Spleen (tissue), 11 donors: ENCODE measurements around the gene ANKRD27. TPM values are rescaled to one million over a fixed set of nuclear protein-coding genes. Genes with fewer than 3 reads are reported as not detected.
"Not testable (repeated sequence)": the region's sequence is repeated elsewhere in the genome, so short reads cannot be mapped to it uniquely, and the experiment has no call there.

Experiments used
- DNase-seq: peaks from one replicate; pipeline ENCODE4 v3.0.0-alpha.2; 2020
- H3K27ac ChIP-seq, 8 donors: fragments of 200-600 bp; sonication (generic) in 7 of 8; 1 replicate in 4 of 8; 2 replicates in 4 of 8; pipeline versions ENCODE4 v1.5.0 to v1.8.0; 2016 to 2021; ENCODE audit warnings: inconsistent platforms in 4 of 8, mild to moderate bottlenecking in 4 of 8, moderate library complexity in 1 of 8
- H3K27me3 ChIP-seq, 7 donors: fragments of 200-600 bp; sonication (generic) in 6 of 7; replicated peaks in 1 of 7; 1 replicate in 4 of 7; 2 replicates in 3 of 7; pipeline versions ENCODE4 v1.5.0 to v1.8.0; 2016 to 2021; ENCODE audit warnings: inconsistent platforms in 3 of 7, mild to moderate bottlenecking in 1 of 7
- H3K36me3 ChIP-seq, 6 donors: fragments of 200-600 bp; sonication (generic) in 5 of 6; 1 replicate in 4 of 6; 2 replicates in 2 of 6; pipeline versions ENCODE4 v1.5.0 to v1.8.0; 2016 to 2021; ENCODE audit warnings: inconsistent platforms in 2 of 6
- H3K4me1 ChIP-seq, 6 donors: fragments of 200-600 bp; sonication (generic) in 5 of 6; 1 replicate in 3 of 6; 2 replicates in 3 of 6; pipeline versions ENCODE4 v1.5.0 to v1.8.0; 2016 to 2021; ENCODE audit warnings: inconsistent platforms in 3 of 6
- H3K4me3 ChIP-seq, 8 donors: fragments of 200-600 bp; sonication (generic) in 7 of 8; 1 replicate in 4 of 8; 2 replicates in 4 of 8; pipeline versions ENCODE4 v1.5.0 to v1.8.0; 2016 to 2021; ENCODE audit warnings: inconsistent platforms in 4 of 8, mild to moderate bottlenecking in 4 of 8, moderate library complexity in 2 of 8
- H3K9me3 ChIP-seq, 8 donors: fragments of 200-600 bp; sonication (generic) in 7 of 8; 1 replicate in 4 of 8; 2 replicates in 4 of 8; pipeline versions ENCODE4 v1.5.0 to v1.8.0; 2016 to 2021; ENCODE audit warnings: inconsistent platforms in 4 of 8
- CTCF ChIP-seq, 11 experiments: fragments of 200-600 bp in 7 of 11; fragments of 450-650 bp in 4 of 11; sonication (generic) in 4 of 11; IDR thresholded peaks in 8 of 11; conservative IDR thresholded peaks in 3 of 11; 1 replicate in 7 of 11; 2 replicates in 4 of 11; pipeline versions ENCODE4 v1.4.0 to v1.8.0; 2016 to 2021; ENCODE audit warnings: antibody characterized with exemption in 11 of 11, inconsistent platforms in 4 of 11, mild to moderate bottlenecking in 1 of 11
- POLR2A ChIP-seq, 3 donors: fragments of 450-650 bp; IDR thresholded peaks; one replicate each; pipeline ENCODE4 v1.5.1; 2017; ENCODE audit warnings: antibody characterized with exemption in 3 of 3, mild to moderate bottlenecking in 1 of 3
- POLR2AphosphoS5 ChIP-seq, 3 donors: sonication (generic); formaldehyde crosslinking; IDR thresholded peaks; one replicate each; pipeline ENCODE4 v1.5.1; 2017; ENCODE audit warnings: antibody characterized with exemption in 3 of 3
- WGBS, 5 donors: extraction: QIAGEN DNeasy Blood & Tissue Kit in 3 of 5; methylation state at CpG; one replicate each; pipeline versions ENCODE4 v1.1.5 to v1.1.7; 2013 to 2018; 5-methylcytosine and 5-hydroxymethylcytosine counted together
- intact Hi-C: fragments of 100-400 bp; cut with DNase I; formaldehyde crosslinking; loops from one replicate; pipeline ENCODE4 v1.15.0; 2023; ENCODE audit warnings: low total_unique reads
- polyA plus RNA-seq, 3 donors: library from polyadenylated mRNA; stranded (reverse); fragments of 200-250 nt; gene quantifications; one replicate each; pipeline ENCODE4 v1.2.1, GENCODE V29; 2013
- total RNA-seq, 7 donors: library from RNA; depleted of rRNA in 3 of 7; stranded (reverse); fragments of >200 nt in 3 of 7; fragmentation: NEBNext Ultra II Directional in 4 of 7; extraction: Animal tissue kit (Norgen Biotek cat#: 25700) in 4 of 7; gene quantifications; one replicate each; pipeline versions ENCODE4 v1.1.0 to v1.2.1, GENCODE V29; 2016 to 2021
- donor health status: healthy with polysubstance abuse.
- donor health status: DM: no; HTN: no; CAD: no; lungs with moderate emphysema.
- donor health status: DM: no; HTN: no; CAD: no.
- donor health status: Bipolar disorder and iron deficiency.
- donor health status: healthy.
- donor health status: DM: no; HTN: no; CAD: no.
- donor health status: DM: yes; HTN: yes; CAD: no.

The ANKRD27 gene
- total and polyA plus RNA-seq, 10 donors = 6.5 to 31.7 (median 28.2) TPM

DNA sequence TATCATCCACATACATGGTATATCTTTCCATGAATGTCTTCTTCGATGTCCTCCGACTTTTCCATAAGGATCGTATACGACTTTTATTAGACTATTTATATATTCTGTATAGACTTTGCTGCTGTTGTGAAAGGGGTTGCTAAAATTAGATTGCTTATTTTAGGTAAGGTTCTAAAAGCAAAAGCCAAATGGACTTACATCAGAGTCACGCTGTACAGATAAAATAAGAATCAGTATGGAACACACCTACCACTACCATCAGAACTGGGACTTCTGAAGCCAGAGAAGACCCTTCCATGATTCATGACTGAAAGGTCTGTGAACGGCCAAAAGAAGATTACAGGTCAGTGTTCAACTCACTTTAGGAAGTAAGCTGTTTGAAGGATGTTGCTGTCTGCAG is 8.9 kb downstream of the ANKRD27 start:
- no peak overlapping the region for H3K27ac ChIP-seq
- H3K9me3 ChIP-seq = no peaks in the 10 kb centered on the region
- H3K27me3 ChIP-seq = no peaks in the 10 kb centered on the region
- no peak for TF ChIP-seq CTCF (IDR thresholded peaks at IDR 0.05 in 8 of 11, conservative IDR thresholded peaks at IDR 0.05 in 3 of 11)
- TF ChIP-seq POLR2A (IDR thresholded peaks at IDR 0.05) = no peak
- TF ChIP-seq POLR2AphosphoS5 (IDR thresholded peaks at IDR 0.05) = no peak
- intact Hi-C loops = no loop called here
- 92 to 96% (median 95%) methylated on average over 6 of the region's 6 CpGs for WGBS, 5 donors
- H3K4me3 ChIP-seq = no peak overlapping the region
- no peak for DNase-seq
- H3K36me3 ChIP-seq = peaks cover 0 to 29% (median 2%) of the 10 kb centered on the region in 6 donors
- H3K4me1 ChIP-seq = peaks cover 0 to 29% (median 4%) of the 10 kb centered on the region in 6 donors

- Histone ChIP-seq H3K27me3 (no peaks in the 10 kb centered on the region), H3K4me1 (peaks cover 0 to 16% (median 4%) of the 10 kb centered on the region in 6 donors), H3K4me3 (no peak overlapping the region), H3K9me3 (no peaks in the 10 kb centered on the region), H3K36me3 (peaks cover 0 to 38% (median 17%) of the 10 kb centered on the region in 6 donors), H3K27ac (peak overlapping the region in 2 of 8 donors; percentile 17 to 22)
- no peak for TF ChIP-seq POLR2A (IDR thresholded peaks at IDR 0.05)
- no peak for DNase-seq
- intact Hi-C loops = no loop called here
- 18 to 27% (median 23%) methylated on average over 3 of the region's 3 CpGs for WGBS, 5 donors
These were observed 12.8 kb downstream of the ANKRD27 start for GRCh38 chr19:32662186-32662585.

GRCh38 chr19:32661318-32661717 is 13.7 kb downstream of the ANKRD27 start:
- Histone ChIP-seq H3K9me3 (no peaks in the 10 kb centered on the region), H3K4me1 (peaks cover 0 to 16% (median 4%) of the 10 kb centered on the region in 6 donors), H3K27ac (no peak overlapping the region), H3K27me3 (no peaks in the 10 kb centered on the region), H3K4me3 (no peak overlapping the region), H3K36me3 (peaks cover 0 to 38% (median 21%) of the 10 kb centered on the region in 6 donors)
- intact Hi-C loops = no loop called here
- TF ChIP-seq POLR2A (IDR thresholded peaks at IDR 0.05) (no peak), CTCF (IDR thresholded peaks at IDR 0.05 in 8 of 11, conservative IDR thresholded peaks at IDR 0.05 in 3 of 11) (no peak)
- no peak for DNase-seq
- 85 to 92% (median 90%) methylated on average over 7 of the region's 7 CpGs for WGBS, 5 donors

DNA sequence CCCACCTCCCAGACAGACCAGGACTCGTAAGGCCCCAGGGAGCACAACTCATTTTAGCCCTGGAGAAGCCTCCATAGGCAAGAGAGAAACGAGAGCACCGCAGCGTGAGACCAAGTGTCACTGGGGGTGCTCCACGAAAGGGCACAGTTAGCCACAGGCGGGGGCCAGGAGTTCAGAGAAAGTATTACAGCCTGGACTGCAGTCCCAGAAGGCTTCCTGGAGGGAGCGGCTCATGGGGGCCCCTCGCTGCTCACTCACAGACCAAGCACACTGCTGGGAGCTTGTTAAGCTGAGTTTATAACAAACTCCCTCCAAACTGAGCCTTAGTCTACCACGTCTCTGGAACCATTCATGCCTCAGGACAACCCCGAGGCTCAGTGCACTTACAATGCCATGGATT is 16.5 kb downstream of the ANKRD27 start:
- H3K4me3 ChIP-seq = no peak overlapping the region
- peaks cover 0 to 18% (median 4%) of the 10 kb centered on the region in 6 donors for H3K4me1 ChIP-seq
- no peaks in the 10 kb centered on the region for H3K9me3 ChIP-seq
- no peaks in the 10 kb centered on the region for H3K27me3 ChIP-seq
- peaks cover 0 to 57% (median 34%) of the 10 kb centered on the region in 6 donors for H3K36me3 ChIP-seq
- DNase-seq = no peak
- intact Hi-C loops = no loop called here
- no peak overlapping the region for H3K27ac ChIP-seq
- TF ChIP-seq POLR2A (IDR thresholded peaks at IDR 0.05) = no peak
- TF ChIP-seq CTCF (IDR thresholded peaks at IDR 0.05 in 8 of 11, conservative IDR thresholded peaks at IDR 0.05 in 3 of 11) = no peak
- TF ChIP-seq POLR2AphosphoS5 (IDR thresholded peaks at IDR 0.05) = no peak
- WGBS, 5 donors = 85 to 94% (median 86%) methylated on average over 10 of the region's 10 CpGs

- WGBS, 5 donors = 85 to 96% (median 94%) methylated on average over 9 to 10 of the region's 10 CpGs
- intact Hi-C loops = no loop called here
- TF ChIP-seq CTCF (IDR thresholded peaks at IDR 0.05 in 8 of 11, conservative IDR thresholded peaks at IDR 0.05 in 3 of 11) (no peak), POLR2AphosphoS5 (IDR thresholded peaks at IDR 0.05) (no peak)
- no peaks in the 10 kb centered on the region for H3K27me3 ChIP-seq
- H3K36me3 ChIP-seq = peaks cover 0 to 61% (median 35%) of the 10 kb centered on the region in 6 donors
- no peak overlapping the region for H3K4me3 ChIP-seq
- no peak for DNase-seq
- peaks cover 0 to 21% (median 4%) of the 10 kb centered on the region in 6 donors for H3K4me1 ChIP-seq
- H3K9me3 ChIP-seq = no peaks in the 10 kb centered on the region
- H3K27ac ChIP-seq = no peak overlapping the region
These were observed 16.9 kb downstream of the ANKRD27 start for GRCh38 chr19:32658075-32658474.

GRCh38 chr19:32656379-32656778 is 18.6 kb downstream of the ANKRD27 start:
- H3K27ac ChIP-seq, H3K9me3 ChIP-seq, intact Hi-C loops, H3K4me3 ChIP-seq, DNase-seq, H3K27me3 ChIP-seq: not testable (repeated sequence)
- peaks cover 0 to 21% (median 0%) of the 10 kb centered on the region in 6 donors for H3K4me1 ChIP-seq
- 95 to 98% (median 96%) methylated on average over 8 of the region's 8 CpGs for WGBS, 5 donors
- H3K36me3 ChIP-seq = peaks cover 0 to 78% (median 36%) of the 10 kb centered on the region in 6 donors
